Measurements from ENCODE around the gene TSPAN7.

TSPAN7 gene

GRCh38 chrX:38561126-38561868 lies at the start of gene TSPAN7:
Gene TSPAN7, plus strand, starts transcription at chrX:38561542. Its CDS starts 5 bp downstream, at chrX:38561547.
- peak; percentile 57 to 72 for DNase-seq (ENCODE audit: low read depth in 1 of 2, low spot score in 1 of 2)

GRCh38 chrX:38513112-38513742 lies 48.1 kb upstream of the TSPAN7 start:
- DNase-seq (ENCODE audit: low read depth in 1 of 2, low spot score in 1 of 2), result no peak

GRCh38 chrX:38514016-38514854 lies 47.1 kb upstream of the TSPAN7 start:
- DNase-seq (ENCODE audit: low read depth in 1 of 2, low spot score in 1 of 2), result no peak

GRCh38 chrX:38515291-38515690 lies 46.1 kb upstream of the TSPAN7 start:
- no peak for DNase-seq (ENCODE audit: low read depth in 1 of 2, low spot score in 1 of 2)

- no peak for DNase-seq (ENCODE audit: low read depth in 1 of 2, low spot score in 1 of 2)
Measured at GRCh38 chrX:38516196-38516774, 45.1 kb upstream of the TSPAN7 start.

- DNase-seq (ENCODE audit: low read depth in 1 of 2, low spot score in 1 of 2), result no peak
Measured at GRCh38 chrX:38519651-38520050, 41.7 kb upstream of the TSPAN7 start.

GRCh38 chrX:38538134-38538533 lies 23.2 kb upstream of the TSPAN7 start:
- no peak for DNase-seq (ENCODE audit: low read depth in 1 of 2, low spot score in 1 of 2)

GRCh38 chrX:38539748-38540147 lies 21.6 kb upstream of the TSPAN7 start:
- DNase-seq (ENCODE audit: low read depth in 1 of 2, low spot score in 1 of 2), result no peak

- no peak for DNase-seq (ENCODE audit: low read depth in 1 of 2, low spot score in 1 of 2)
Measured at GRCh38 chrX:38548508-38548907, 12.8 kb upstream of the TSPAN7 start.

- no peak for DNase-seq (ENCODE audit: low read depth in 1 of 2, low spot score in 1 of 2)
Measured at GRCh38 chrX:38552721-38553120, 8.6 kb upstream of the TSPAN7 start.

- DNase-seq (ENCODE audit: low read depth in 1 of 2, low spot score in 1 of 2), result no peak
Measured at GRCh38 chrX:38558686-38559085, 2.7 kb upstream of the TSPAN7 start.

- DNase-seq (ENCODE audit: low read depth in 1 of 2, low spot score in 1 of 2), result no peak
Measured at GRCh38 chrX:38560776-38561125, 591 bp upstream of the TSPAN7 start.

GRCh38 chrX:38561951-38562719 lies 793 bp downstream of the TSPAN7 start:
- no peak for DNase-seq (ENCODE audit: low read depth in 1 of 2, low spot score in 1 of 2)

GRCh38 chrX:38563030-38563429 lies 1.7 kb downstream of the TSPAN7 start:
- DNase-seq (ENCODE audit: low read depth in 1 of 2, low spot score in 1 of 2), result no peak

GRCh38 chrX:38570396-38570795 lies 9.1 kb downstream of the TSPAN7 start:
- no peak for DNase-seq (ENCODE audit: low read depth in 1 of 2, low spot score in 1 of 2)

GRCh38 chrX:38571058-38571457 lies 9.7 kb downstream of the TSPAN7 start:
- no peak for DNase-seq (ENCODE audit: low read depth in 1 of 2, low spot score in 1 of 2)

- no peak for DNase-seq (ENCODE audit: low read depth in 1 of 2, low spot score in 1 of 2)
Measured at GRCh38 chrX:38574858-38575257, 13.5 kb downstream of the TSPAN7 start.

- DNase-seq (ENCODE audit: low read depth in 1 of 2, low spot score in 1 of 2), result no peak
Measured at GRCh38 chrX:38575888-38576287, 14.5 kb downstream of the TSPAN7 start.

GRCh38 chrX:38577738-38578137 lies 16.4 kb downstream of the TSPAN7 start:
- no peak for DNase-seq (ENCODE audit: low read depth in 1 of 2, low spot score in 1 of 2)

- DNase-seq (ENCODE audit: low read depth in 1 of 2, low spot score in 1 of 2), result no peak
Measured at GRCh38 chrX:38578167-38578566, 16.8 kb downstream of the TSPAN7 start.

- DNase-seq (ENCODE audit: low read depth in 1 of 2, low spot score in 1 of 2), result no peak
Measured at GRCh38 chrX:38583181-38583580, 21.8 kb downstream of the TSPAN7 start.
